Esophagus (tissue), 2 donors: Measurements from ENCODE around the gene ZNF620. TPM values are rescaled to one million over a fixed set of nuclear protein-coding genes. Genes with fewer than 3 reads are reported as not detected.
A peak's percentile ranks its signal among the peaks of the same experiment; 100 is the strongest.
"Not testable (repeated sequence)": the region's sequence is repeated elsewhere in the genome, so short reads cannot be mapped to it uniquely, and the experiment has no call there.

Experiments used
- H3K27ac ChIP-seq, 2 donors: one replicate each; pipeline ENCODE4 v1.5.1; 2013; ENCODE audit warnings: low read depth in 2 of 2, mild to moderate bottlenecking in 2 of 2, inconsistent platforms in 1 of 2, low read length in 1 of 2, moderate library complexity in 1 of 2
- H3K27me3 ChIP-seq, 2 donors: one replicate each; pipeline ENCODE4 v1.6.1; 2013; ENCODE audit warnings: low read length in 2 of 2, control low read depth in 1 of 2, mild to moderate bottlenecking in 1 of 2; ENCODE audit not compliant: insufficient read depth in 2 of 2, control insufficient read depth in 1 of 2
- H3K36me3 ChIP-seq, 2 donors: one replicate each; pipeline ENCODE4 v1.6.1; 2013; ENCODE audit warnings: low read length in 1 of 2; ENCODE audit not compliant: control insufficient read depth in 2 of 2, insufficient read depth in 2 of 2
- H3K4me1 ChIP-seq, 2 donors: one replicate each; pipeline ENCODE4 v1.6.1; 2013; ENCODE audit warnings: low read length in 1 of 2; ENCODE audit not compliant: control insufficient read depth in 2 of 2, insufficient read depth in 2 of 2
- H3K4me3 ChIP-seq, 2 donors: one replicate each; pipeline ENCODE4 v1.5.1; 2013; ENCODE audit warnings: low read length in 2 of 2, mild to moderate bottlenecking in 2 of 2, low read depth in 1 of 2, moderate library complexity in 1 of 2
- H3K9me3 ChIP-seq, 2 donors: one replicate each; pipeline ENCODE4 v1.6.1; 2013; ENCODE audit warnings: mild to moderate bottlenecking in 2 of 2, low read depth in 1 of 2, low read length in 1 of 2, moderate library complexity in 1 of 2; ENCODE audit not compliant: control insufficient read depth in 2 of 2, insufficient read depth in 1 of 2
- WGBS, 2 donors: extraction: QIAGEN DNeasy Blood & Tissue Kit; methylation state at CpG; one replicate each; pipeline ENCODE4 v1.1.7; 2013; 5-methylcytosine and 5-hydroxymethylcytosine counted together
- polyA plus RNA-seq, 2 donors: library from polyadenylated mRNA; stranded (reverse); fragments of 200-250 nt; gene quantifications; one replicate each; pipeline ENCODE4 v1.2.3, GENCODE V29; 2013
- donor health status: healthy with polysubstance abuse.
- donor health status: Bipolar disorder and iron deficiency.

The ZNF620 gene
- polyA plus RNA-seq, 2 donors: 0.52 to 0.57 TPM

DNA sequence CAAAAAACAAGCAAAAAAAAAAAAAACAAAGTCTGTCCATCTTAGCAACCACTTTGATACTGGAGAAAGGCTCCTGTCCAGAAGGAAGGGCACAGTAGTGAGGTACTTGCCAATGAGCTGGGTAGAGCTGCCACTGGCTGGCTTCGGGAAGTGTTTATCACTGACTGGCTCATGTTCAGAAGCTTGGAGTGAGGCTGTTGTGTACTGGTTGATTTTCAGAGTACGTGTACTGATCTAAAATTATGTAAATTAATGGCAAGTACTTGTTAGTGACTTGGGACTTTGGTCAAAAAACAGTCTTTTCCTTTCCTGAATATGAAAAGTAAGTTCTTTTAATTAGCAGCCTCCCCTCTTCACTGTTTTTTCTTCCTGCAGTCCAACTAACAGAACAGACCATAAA lies 17.9 kb downstream of the ZNF620 start:
- Histone ChIP-seq H3K27ac (no peak overlapping the region), H3K36me3 (no peaks in the 10 kb centered on the region)
- WGBS, 2 donors: 48 to 51% methylated on average over 2 of the region's 2 CpGs

DNA sequence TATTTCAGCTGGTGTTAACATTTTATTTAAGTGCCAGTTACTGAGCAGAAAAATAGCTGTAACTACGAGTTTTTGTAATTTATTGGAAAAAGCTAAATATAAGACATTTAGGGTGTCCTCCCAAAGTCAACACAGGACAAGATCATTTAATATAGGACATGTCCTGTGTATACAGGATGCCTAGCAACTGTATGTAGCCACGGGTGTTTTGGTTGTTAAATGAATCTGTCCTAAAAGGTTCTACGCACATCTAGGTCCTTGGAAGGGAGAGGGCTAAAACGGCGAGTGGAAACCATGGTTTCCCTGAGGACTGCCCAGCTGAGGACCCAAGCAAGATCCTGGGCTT lies 18.4 kb downstream of the ZNF620 start:
- Histone ChIP-seq H3K36me3 (peaks cover 2 to 3% of the 10 kb centered on the region in 2 donors), H3K4me3 (peak overlapping the region; percentile 66 to 80)
- 14 to 16% methylated on average over 5 of the region's 5 CpGs for WGBS, 2 donors

More for the DNA sequence above, 17.9 kb downstream of the ZNF620 start:
- Histone ChIP-seq H3K9me3 (no peaks in the 10 kb centered on the region), H3K4me3 (no peak overlapping the region), H3K27me3 (no peaks in the 10 kb centered on the region), H3K4me1 (no peaks in the 10 kb centered on the region)

DNA sequence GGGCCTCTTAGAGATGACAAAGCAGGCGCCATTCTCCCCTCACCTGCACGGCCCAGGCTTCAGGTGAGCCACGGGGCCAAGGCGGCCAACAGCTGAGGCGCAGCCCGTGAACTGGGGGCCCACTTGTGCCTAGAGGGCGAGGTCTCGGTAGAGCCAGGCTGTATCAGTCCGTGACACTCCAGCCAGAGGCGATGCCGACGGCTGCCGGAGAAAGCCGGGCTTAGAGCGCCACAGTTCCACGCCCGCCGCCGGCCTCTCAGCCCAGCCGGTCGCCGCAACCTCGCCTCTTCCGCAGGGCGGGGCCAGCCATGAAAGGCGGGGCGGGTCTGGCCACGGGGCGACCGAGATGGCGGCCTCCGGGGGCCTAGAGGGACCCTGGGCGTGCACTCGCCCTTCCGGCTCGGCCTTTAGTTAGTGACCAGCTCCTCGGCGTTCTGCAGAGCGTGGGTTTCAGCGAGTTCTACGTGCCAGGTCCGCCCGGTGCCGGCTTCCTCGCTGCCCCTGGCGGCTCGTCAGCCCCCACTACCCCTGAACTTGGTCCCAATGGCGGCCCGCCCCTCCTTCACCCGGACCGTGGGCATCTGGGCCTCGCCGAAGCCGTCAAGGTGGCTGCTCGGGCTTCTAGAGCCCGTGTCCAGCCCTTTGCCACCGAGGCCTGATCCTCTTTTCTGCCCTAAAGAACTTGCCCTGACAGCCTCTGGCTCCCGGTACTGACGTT lies 18.9 kb downstream of the ZNF620 start, which contains the start of gene ZNF621:
TSS of gene ZNF621 (plus strand) at position 393 of the 718 bp plus-strand sequence. CDS start 881 bp downstream, outside the sequence.
- WGBS, 2 donors: 1% methylated on average over 56 to 59 of the region's 59 CpGs
- peak within 1 kb of the TSS; percentile 66 to 80 for H3K4me3 ChIP-seq
- H3K27ac ChIP-seq: peak within 1 kb of the TSS; percentile 75 to 87
- H3K4me1 ChIP-seq: no peaks in the 10 kb centered on the region
- H3K9me3 ChIP-seq: no peaks in the 10 kb centered on the region
- no peaks in the 10 kb centered on the region for H3K27me3 ChIP-seq
- peaks cover 2 to 7% of the 10 kb centered on the region in 2 donors for H3K36me3 ChIP-seq

More for the DNA sequence above, 18.4 kb downstream of the ZNF620 start:
- Histone ChIP-seq H3K4me1 (no peaks in the 10 kb centered on the region), H3K27me3 (no peaks in the 10 kb centered on the region), H3K9me3 (no peaks in the 10 kb centered on the region), H3K27ac (peak overlapping the region; percentile 75 to 87)

DNA sequence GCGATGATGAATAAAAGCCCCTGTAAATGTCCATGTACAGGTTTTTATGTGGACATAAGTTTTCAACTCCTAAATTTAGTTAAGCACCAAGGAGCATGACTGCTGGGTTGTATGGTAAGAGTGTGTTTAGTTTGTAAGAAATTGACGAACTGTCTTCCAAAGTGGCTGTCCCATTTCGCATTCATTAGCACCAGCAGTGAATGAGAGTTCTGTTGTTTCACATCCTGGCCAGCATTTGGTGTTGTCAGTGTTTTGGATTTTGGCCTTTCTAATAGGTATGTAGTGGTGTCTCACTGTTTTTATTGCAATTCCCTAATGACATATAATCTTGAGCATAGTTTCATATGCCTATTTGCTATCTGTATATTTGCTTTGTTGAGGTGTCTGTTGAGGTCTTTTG lies 22.6 kb downstream of the ZNF620 start:
- WGBS, 2 donors: 95% methylated on average over 3 of the region's 3 CpGs
- Histone ChIP-seq H3K27me3 (no peaks in the 10 kb centered on the region), H3K27ac (no peak overlapping the region), H3K9me3 (peaks cover 0 to 6% of the 10 kb centered on the region in 2 donors), H3K4me1 (no peaks in the 10 kb centered on the region), H3K36me3 (peaks cover 17 to 21% of the 10 kb centered on the region in 2 donors), H3K4me3 (no peak overlapping the region)

DNA sequence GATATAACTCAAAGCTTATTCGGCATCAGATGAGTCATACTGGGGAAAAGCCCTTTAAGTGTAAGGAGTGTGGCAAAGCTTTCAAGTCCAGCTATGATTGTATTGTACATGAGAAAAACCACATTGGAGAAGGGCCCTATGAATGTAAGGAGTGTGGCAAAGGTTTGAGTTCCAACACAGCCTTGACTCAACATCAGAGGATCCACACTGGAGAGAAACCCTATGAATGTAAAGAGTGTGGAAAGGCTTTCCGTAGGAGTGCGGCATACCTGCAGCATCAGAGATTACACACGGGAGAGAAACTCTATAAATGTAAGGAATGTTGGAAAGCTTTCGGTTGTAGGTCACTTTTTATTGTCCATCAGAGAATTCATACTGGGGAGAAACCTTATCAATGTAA lies 26.4 kb downstream of the ZNF620 start:
- Histone ChIP-seq H3K4me3 (no peak overlapping the region), H3K27ac (no peak overlapping the region), H3K4me1 (no peaks in the 10 kb centered on the region), H3K9me3 (peaks cover 0 to 6% of the 10 kb centered on the region in 2 donors), H3K36me3 (peaks cover 22 to 27% of the 10 kb centered on the region in 2 donors), H3K27me3 (no peaks in the 10 kb centered on the region)
- WGBS, 2 donors: 97% methylated on average over 5 of the region's 5 CpGs

DNA sequence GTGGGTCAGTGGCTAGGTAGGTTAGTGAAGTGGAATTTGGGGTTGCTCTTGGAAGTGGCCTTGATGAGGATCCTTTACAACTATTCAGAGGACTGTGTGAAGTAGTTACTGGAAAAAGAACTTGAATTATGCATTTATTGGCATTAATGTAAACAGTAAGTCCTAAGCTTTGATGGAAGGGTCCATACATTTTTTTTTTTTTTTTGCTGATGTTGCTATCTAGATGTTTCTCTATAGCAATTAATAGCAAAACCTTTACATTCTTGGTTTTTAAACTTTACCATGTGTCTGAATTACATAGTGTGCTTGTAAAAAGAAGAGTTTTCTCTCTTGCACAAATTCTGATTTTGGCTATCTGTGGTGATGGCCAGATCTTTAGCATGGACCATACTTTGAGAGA lies 28.4 kb downstream of the ZNF620 start:
- peaks cover 0 to 6% of the 10 kb centered on the region in 2 donors for H3K9me3 ChIP-seq
- no peak overlapping the region for H3K4me3 ChIP-seq
- H3K4me1 ChIP-seq: no peaks in the 10 kb centered on the region
- H3K27me3 ChIP-seq: no peaks in the 10 kb centered on the region
- peaks cover 21 to 23% of the 10 kb centered on the region in 2 donors for H3K36me3 ChIP-seq
- no peak overlapping the region for H3K27ac ChIP-seq

DNA sequence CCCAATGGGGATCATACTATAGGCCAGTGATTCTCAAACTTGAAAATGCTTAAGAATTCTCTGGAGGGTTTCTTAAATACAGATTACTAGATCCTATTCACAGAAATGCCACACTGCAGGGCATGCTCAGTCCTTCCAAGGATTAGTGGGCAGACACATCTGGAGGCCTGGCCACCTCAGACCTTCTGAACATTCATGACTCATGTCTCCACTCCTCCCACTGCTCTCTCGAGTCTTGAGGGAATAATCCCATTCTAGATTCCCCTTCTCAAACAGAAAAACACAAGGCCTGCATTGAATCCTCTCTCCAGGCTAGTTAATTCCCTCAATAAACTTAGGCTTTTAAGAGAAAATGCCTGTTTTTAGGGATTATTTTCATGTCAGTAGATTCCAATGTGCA lies 41.0 kb downstream of the ZNF620 start:
- WGBS, 2 donors: 27 to 40% methylated on average over 1 of the region's 1 CpG
- Histone ChIP-seq H3K9me3 (no peaks in the 10 kb centered on the region), H3K4me3 (no peak overlapping the region), H3K36me3 (no peaks in the 10 kb centered on the region), H3K4me1 (no peaks in the 10 kb centered on the region), H3K27ac (no peak overlapping the region), H3K27me3 (no peaks in the 10 kb centered on the region)

DNA sequence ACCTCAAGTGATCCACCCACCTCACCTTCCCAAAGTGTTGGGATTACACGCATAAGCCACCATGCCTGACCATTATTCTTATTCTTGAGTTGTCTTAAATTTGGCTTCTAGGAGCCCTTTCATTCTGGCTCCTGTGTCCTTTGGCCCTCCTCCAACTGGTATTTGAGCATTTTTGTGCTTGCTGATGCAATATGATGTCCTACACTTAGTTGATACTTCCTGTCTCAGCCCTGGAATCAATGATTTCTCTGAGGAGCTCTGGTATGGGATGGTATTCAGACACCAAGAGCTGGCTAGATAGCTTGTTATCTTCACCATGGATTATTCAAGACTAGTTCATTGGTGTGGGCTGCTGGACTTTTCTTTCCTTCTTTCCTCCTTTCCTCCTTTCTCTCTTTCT lies 44.3 kb downstream of the ZNF620 start:
- no peaks in the 10 kb centered on the region for H3K36me3 ChIP-seq
- no peaks in the 10 kb centered on the region for H3K9me3 ChIP-seq
- H3K4me1 ChIP-seq: no peaks in the 10 kb centered on the region
- WGBS, 2 donors: 91 to 92% methylated on average over 1 of the region's 1 CpG
- H3K4me3 ChIP-seq: no peak overlapping the region
- H3K27ac ChIP-seq: no peak overlapping the region
- H3K27me3 ChIP-seq: no peaks in the 10 kb centered on the region

DNA sequence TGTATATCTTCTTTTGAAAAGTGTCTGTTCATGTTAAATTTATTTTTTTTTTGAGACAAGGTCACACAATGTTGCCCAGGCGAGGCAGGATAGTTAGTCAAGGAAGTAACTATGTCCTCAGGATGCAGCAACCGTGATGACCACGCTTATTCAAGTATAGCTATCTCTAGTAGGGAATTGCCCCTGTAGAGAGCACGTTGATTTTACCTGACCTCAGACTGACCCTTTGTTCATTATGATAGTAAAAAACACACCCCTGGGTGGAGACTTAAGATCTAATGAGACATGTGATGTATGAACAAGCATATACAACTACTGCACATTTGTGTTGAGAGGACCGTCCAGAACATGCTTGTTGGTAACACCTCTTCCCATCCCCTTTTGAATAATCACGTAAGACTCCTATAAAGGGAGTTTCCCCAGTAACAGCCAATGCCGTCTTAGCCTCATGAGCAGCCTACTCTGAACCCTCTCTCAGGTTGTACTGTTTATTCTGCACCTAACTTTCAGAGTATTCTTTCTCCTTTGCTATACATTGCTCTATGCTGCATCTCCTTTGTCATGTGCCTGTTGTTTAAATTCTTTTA lies 51.8 kb downstream of the ZNF620 start:
- Histone ChIP-seq H3K4me1 (no peaks in the 10 kb centered on the region), H3K4me3 (no peak overlapping the region), H3K27me3 (no peaks in the 10 kb centered on the region), H3K9me3 (no peaks in the 10 kb centered on the region), H3K27ac (no peak overlapping the region), H3K36me3 (no peaks in the 10 kb centered on the region)
- 67 to 72% methylated on average over 7 of the region's 7 CpGs for WGBS, 2 donors

DNA sequence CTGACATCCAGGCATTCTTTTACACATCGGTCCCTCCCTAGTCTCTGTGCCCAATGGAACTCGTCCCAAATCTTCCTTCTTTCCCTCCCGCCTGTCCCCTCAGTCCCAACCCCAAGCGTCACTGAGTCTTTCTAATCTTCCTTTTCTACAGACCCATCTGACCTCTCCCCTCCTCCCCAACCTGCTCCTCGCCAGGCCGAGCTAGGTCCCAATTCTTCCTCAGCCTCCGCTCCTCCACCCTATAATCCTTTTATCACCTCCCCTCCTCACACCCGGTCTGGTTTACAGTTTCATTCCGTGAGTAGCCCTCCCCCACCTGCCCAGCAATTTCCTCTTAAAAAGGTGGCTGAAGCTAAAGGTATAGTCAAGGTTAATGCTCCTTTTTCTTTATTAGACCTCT lies 56.6 kb downstream of the ZNF620 start:
- not testable (repeated sequence) for H3K36me3 ChIP-seq, H3K4me3 ChIP-seq, H3K9me3 ChIP-seq, H3K4me1 ChIP-seq, H3K27me3 ChIP-seq, H3K27ac ChIP-seq
- 86 to 87% methylated on average over 9 of the region's 9 CpGs for WGBS, 2 donors
